Ishikawa (cell line): ENCODE results near the gene ZNF609.

Experiments
- CEBPB ChIP-seq: IDR thresholded peaks from 2 replicates; pipeline ENCODE4 v1.6.1; 2012
- CREB1 ChIP-seq: IDR thresholded peaks from 2 replicates; pipeline ENCODE4 v1.6.1; 2012; ENCODE audit warnings: low read depth
- EGR1 ChIP-seq: IDR thresholded peaks from 2 replicates; pipeline ENCODE4 v1.6.1; 2012
- EP300 ChIP-seq: IDR thresholded peaks from 2 replicates; pipeline ENCODE4 v1.6.1; 2012; ENCODE audit warnings: borderline replicate concordance
- FOXM1 ChIP-seq: IDR thresholded peaks from 2 replicates; pipeline ENCODE4 v1.6.1; 2012; ENCODE audit warnings: low read depth, borderline replicate concordance
- NFIC ChIP-seq: IDR thresholded peaks from 2 replicates; pipeline ENCODE4 v1.6.1; 2012
- RAD21 ChIP-seq: IDR thresholded peaks from 2 replicates; pipeline ENCODE4 v1.6.1; 2012; ENCODE audit warnings: low read depth
- REST ChIP-seq: IDR thresholded peaks from 2 replicates; pipeline ENCODE4 v1.6.1; 2012; ENCODE audit warnings: low read depth, mild to moderate bottlenecking
- TAF1 ChIP-seq: IDR thresholded peaks from 2 replicates; pipeline ENCODE4 v1.6.1; 2012; ENCODE audit warnings: low read depth, mild to moderate bottlenecking
- TCF12 ChIP-seq: IDR thresholded peaks from 2 replicates; pipeline ENCODE4 v1.6.1; 2012; ENCODE audit warnings: low read depth
- TEAD4 ChIP-seq: IDR thresholded peaks from 2 replicates; pipeline ENCODE4 v1.6.1; 2012
- YY1 ChIP-seq: IDR thresholded peaks from 2 replicates; pipeline ENCODE4 v1.6.1; 2012; ENCODE audit warnings: low read depth
- ZBTB7A ChIP-seq: IDR thresholded peaks from 2 replicates; pipeline ENCODE4 v1.6.1; 2012; ENCODE audit warnings: low read depth
- TF ChIP-seq, protein P1 (sequence below): IDR thresholded peaks from 2 replicates; pipeline ENCODE4 v1.6.1; 2012
- TF ChIP-seq, protein P2 (sequence below): IDR thresholded peaks from 2 replicates; pipeline ENCODE4 v1.6.1; 2012

ZNF609 gene

DNA sequence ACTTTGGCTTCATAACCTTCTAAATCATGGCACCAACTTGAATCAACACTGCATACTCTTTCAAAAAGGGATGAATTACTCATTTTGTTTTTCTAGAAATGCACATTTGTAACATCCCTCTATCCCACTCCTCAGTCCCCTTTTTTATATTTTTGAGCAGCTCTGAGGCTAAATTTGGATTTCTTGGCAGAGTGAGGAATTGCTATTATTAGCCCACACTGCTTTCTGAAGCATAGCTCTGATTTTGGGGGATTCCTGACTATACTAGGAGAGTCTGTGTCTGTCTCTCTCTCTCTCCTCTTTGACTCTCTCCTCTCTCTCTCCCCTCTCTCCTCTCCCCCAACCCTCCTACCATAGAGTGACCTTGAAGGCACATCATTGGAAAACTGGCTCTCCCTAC is 238.4 kb downstream of the ZNF609 start:
- TF ChIP-seq YY1: no peak
- TF ChIP-seq, protein P1, sequence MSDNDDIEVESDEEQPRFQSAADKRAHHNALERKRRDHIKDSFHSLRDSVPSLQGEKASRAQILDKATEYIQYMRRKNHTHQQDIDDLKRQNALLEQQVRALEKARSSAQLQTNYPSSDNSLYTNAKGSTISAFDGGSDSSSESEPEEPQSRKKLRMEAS: no peak
- TF ChIP-seq ZBTB7A: no peak
- TF ChIP-seq CEBPB: no peak
- no peak for TF ChIP-seq REST
- TF ChIP-seq, protein P2, sequence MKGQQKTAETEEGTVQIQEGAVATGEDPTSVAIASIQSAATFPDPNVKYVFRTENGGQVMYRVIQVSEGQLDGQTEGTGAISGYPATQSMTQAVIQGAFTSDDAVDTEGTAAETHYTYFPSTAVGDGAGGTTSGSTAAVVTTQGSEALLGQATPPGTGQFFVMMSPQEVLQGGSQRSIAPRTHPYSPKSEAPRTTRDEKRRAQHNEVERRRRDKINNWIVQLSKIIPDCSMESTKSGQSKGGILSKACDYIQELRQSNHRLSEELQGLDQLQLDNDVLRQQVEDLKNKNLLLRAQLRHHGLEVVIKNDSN: no peak
- TF ChIP-seq NFIC: no peak
- TF ChIP-seq TCF12: no peak
- TF ChIP-seq RAD21: no peak
- no peak for TF ChIP-seq TAF1

GRCh38 chr15:64699751-64700388 is 239.5 kb downstream of the ZNF609 start:
- TF ChIP-seq TEAD4 (no peak), ZBTB7A (no peak; the same call in 1 of the 2 replicates), EGR1 (no peak), YY1 (no peak), EP300 (no peak)
- TF ChIP-seq, protein P2: no peak

GRCh38 chr15:64701051-64701450 is 240.7 kb downstream of the ZNF609 start:
- TF ChIP-seq CEBPB (no peak), NFIC (no peak), ZBTB7A (no peak), REST (no peak), FOXM1 (no peak), RAD21 (no peak), CREB1 (no peak), TCF12 (no peak), EGR1 (no peak), YY1 (no peak), TEAD4 (no peak), TAF1 (no peak), EP300 (no peak)
- TF ChIP-seq, protein P2: no peak
- TF ChIP-seq, protein P1: no peak

DNA sequence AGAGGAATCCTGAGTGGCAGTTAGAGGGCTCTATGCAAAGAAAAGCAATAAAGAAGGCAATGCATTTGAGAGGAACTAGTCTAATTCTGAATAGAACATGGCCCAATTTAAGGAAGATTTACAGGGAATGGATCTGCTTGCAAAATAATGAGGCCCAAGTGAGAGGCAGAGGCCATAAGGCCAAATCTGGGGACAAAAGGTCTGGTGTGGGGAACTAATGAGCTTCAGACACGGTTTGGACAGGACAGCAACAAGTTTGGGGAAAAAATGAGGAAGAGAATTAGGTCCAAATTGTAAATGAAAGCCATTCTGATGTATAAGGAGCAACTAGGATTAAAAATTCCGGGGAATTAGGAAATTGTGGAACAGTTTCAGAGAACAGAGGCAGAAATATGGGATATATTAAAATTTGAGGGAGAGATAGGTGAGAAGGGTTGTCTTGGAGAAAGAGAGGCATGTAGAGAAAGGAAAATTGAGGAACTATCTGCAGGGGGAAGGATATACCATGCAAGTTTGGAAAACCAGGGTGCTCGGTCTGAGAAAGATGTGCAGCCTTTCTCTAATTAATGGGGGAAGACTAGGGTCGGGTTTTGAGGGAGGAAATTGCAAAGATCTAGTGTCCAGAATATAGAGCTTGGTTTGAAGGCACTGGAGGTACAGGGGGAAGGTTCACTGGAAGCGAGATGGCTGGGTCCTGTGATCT is 241.3 kb downstream of the ZNF609 start:
- TF ChIP-seq EGR1 (no peak), YY1 (no peak), TEAD4 (no peak), TAF1 (no peak), NFIC (no peak), CREB1 (no peak), RAD21 (no peak), FOXM1 (no peak), CEBPB (no peak), TCF12 (no peak), ZBTB7A (no peak), EP300 (no peak), REST (no peak)
- TF ChIP-seq, protein P2: no peak
- TF ChIP-seq, protein P1: no peak
